IMR-90 (cell line): ENCODE measurements around the gene TCOF1. TPM values are rescaled to one million over a fixed set of nuclear protein-coding genes. Genes with fewer than 3 reads are reported as not detected.

ENCODE experiments used
- MAZ ChIP-seq: IDR thresholded peaks from 2 replicates; pipeline ENCODE4 v1.6.1; 2012; ENCODE audit warnings: low read depth, mild to moderate bottlenecking, low read length, improper control_type of control experiment, moderate library complexity, borderline replicate concordance
- MXI1 ChIP-seq: IDR thresholded peaks from 2 replicates; pipeline ENCODE4 v1.6.1; 2012; ENCODE audit warnings: low read depth, mild to moderate bottlenecking, low read length, moderate library complexity, borderline replicate concordance
- RCOR1 ChIP-seq: IDR thresholded peaks from 2 replicates; pipeline ENCODE4 v1.6.1; 2012; ENCODE audit warnings: mild to moderate bottlenecking, low read length, improper control_type of control experiment; ENCODE audit not compliant: insufficient replicate concordance
- polyA plus RNA-seq, 3 experiments: library from polyadenylated mRNA; depleted of rRNA; stranded (reverse); fragments of >200 nt; gene quantifications; 2 replicates each; pipeline ENCODE4 v1.2.3, GENCODE V29; 2012; ENCODE audit warnings: low replicate concordance in 1 of 3
- total RNA-seq: library from RNA; depleted of rRNA; stranded (reverse); fragments of >200 nt; gene quantifications from 2 replicates; pipeline ENCODE4 v1.2.3, GENCODE V29; 2012

The TCOF1 gene
- total and polyA plus RNA-seq, 2 of the 4 experiments (the other 2 are of a cell fraction) = 18.2 to 19.7 TPM

DNA sequence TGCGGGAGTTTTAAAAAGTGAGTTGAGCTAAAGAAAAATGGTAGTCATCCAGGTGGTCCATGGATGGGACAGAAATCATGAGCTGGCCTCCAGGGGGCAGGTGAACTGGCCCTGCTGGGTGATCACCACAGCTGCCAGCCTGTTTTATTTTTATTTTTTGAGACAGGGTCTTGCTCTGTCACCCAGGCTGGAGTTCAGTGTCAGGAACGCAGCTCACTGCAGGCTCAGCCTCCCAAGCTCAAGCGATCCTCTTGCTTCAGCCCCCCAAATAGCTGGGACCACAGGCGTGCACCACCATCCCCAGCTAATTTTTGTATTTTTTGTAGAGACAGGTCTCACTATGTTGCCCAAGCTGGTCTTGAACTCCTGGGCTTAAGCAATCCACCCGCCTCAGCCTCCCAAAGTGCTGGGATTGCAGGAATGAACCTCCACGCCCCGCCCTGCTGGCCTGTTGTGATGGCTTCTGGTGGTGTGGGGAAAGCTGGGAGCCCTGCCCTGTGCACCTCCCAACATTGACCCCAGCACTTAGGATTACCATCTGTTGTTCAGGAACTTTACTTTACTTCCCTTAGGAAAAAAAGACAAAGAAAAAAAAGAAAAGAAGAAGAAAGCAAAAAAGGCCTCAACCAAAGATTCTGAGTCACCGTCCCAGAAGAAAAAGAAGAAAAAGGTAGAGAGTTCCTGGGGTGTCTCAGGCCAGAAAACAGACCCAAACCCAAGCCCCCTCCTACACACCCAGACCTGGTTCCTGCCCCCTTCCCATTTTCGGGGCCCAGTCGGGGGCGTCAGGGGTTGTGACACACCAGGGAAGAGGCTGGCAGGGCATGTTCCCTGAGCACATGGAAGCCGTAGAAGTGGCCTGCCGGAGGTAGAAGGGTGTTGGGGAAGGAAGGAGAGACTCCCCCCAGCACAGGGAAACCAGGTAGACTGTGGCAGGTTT lies 40.6 kb downstream of the TCOF1 start (continued):
- no peak for TF ChIP-seq RCOR1
- TF ChIP-seq MXI1 = no peak
- TF ChIP-seq MAZ = no peak
